Activated T-cell treated with anti-CD3 and anti-CD28 coated beads for 48 hours (primary cell): ENCODE results near the gene IDI1.
"Not testable (repeated sequence)": the region's sequence is repeated elsewhere in the genome, so short reads cannot be mapped to it uniquely, and the experiment has no call there.

Source experiments
- DNase-seq: peaks from one replicate; pipeline ENCODE4 v3.0.0-alpha.2; 2020; ENCODE audit warnings: low read depth

Gene IDI1

GRCh38 chr10:1048732-1049424, at the start of gene IDI1:
Gene IDI1, minus strand, starts transcription at chr10:1049119. Its CDS starts 116 bp downstream, at chr10:1049003.
- peak; percentile 96 for DNase-seq

GRCh38 chr10:1097436-1097835, 48.5 kb upstream of the IDI1 start:
- DNase-seq, result no peak

GRCh38 chr10:1096287-1096889, 47.5 kb upstream of the IDI1 start:
- DNase-seq, result no peak

GRCh38 chr10:1095498-1095897, 46.6 kb upstream of the IDI1 start:
- DNase-seq, result no peak

- DNase-seq, result peak; percentile 74
These were observed 45.5 kb upstream of the IDI1 start for GRCh38 chr10:1094112-1095057.

- DNase-seq, result no peak
These were observed 44.8 kb upstream of the IDI1 start for GRCh38 chr10:1093696-1094095.

- no peak for DNase-seq
These were observed 41.8 kb upstream of the IDI1 start for GRCh38 chr10:1090696-1091095.

- DNase-seq, result no peak
These were observed 40.2 kb upstream of the IDI1 start for GRCh38 chr10:1089017-1089689.

- DNase-seq, result no peak
These were observed 37.9 kb upstream of the IDI1 start for GRCh38 chr10:1086787-1087186.

- DNase-seq, result no peak
These were observed 36.3 kb upstream of the IDI1 start for GRCh38 chr10:1085258-1085657.

- no peak for DNase-seq
These were observed 35.4 kb upstream of the IDI1 start for GRCh38 chr10:1084011-1084950.

- no peak for DNase-seq
These were observed 34.7 kb upstream of the IDI1 start for GRCh38 chr10:1083581-1083980.

GRCh38 chr10:1078668-1079067, 29.7 kb upstream of the IDI1 start:
- no peak for DNase-seq

- no peak for DNase-seq
These were observed 25.9 kb upstream of the IDI1 start for GRCh38 chr10:1074748-1075308.

GRCh38 chr10:1074052-1074747, 25.3 kb upstream of the IDI1 start:
- DNase-seq, result no peak

GRCh38 chr10:1070919-1071318, 22.0 kb upstream of the IDI1 start:
- DNase-seq, result no peak

- DNase-seq, result no peak
These were observed 19.8 kb upstream of the IDI1 start for GRCh38 chr10:1068380-1069361.

GRCh38 chr10:1066734-1067133, 17.8 kb upstream of the IDI1 start:
- not testable (repeated sequence) for DNase-seq

- no peak for DNase-seq
These were observed 16.0 kb upstream of the IDI1 start for GRCh38 chr10:1064964-1065247.
